OCI-LY3 (cell line): ENCODE results near the gene NHS.

Experiments used
- EZH2phosphoT487 ChIP-seq: fragments of 200-600 bp; shearing (Covaris generic); IDR thresholded peaks from 2 replicates; pipeline ENCODE4 v1.6.1; 2018; ENCODE audit warnings: antibody characterized with exemption, mixed run types, low read depth
- TF ChIP-seq, protein P1 (sequence below): fragments of 200-600, 300-600 bp; sonication (generic); IDR thresholded peaks from 2 replicates; pipeline ENCODE4 v1.5.1; 2014; ENCODE audit warnings: antibody characterized with exemption, low read length, low read depth

DNA sequence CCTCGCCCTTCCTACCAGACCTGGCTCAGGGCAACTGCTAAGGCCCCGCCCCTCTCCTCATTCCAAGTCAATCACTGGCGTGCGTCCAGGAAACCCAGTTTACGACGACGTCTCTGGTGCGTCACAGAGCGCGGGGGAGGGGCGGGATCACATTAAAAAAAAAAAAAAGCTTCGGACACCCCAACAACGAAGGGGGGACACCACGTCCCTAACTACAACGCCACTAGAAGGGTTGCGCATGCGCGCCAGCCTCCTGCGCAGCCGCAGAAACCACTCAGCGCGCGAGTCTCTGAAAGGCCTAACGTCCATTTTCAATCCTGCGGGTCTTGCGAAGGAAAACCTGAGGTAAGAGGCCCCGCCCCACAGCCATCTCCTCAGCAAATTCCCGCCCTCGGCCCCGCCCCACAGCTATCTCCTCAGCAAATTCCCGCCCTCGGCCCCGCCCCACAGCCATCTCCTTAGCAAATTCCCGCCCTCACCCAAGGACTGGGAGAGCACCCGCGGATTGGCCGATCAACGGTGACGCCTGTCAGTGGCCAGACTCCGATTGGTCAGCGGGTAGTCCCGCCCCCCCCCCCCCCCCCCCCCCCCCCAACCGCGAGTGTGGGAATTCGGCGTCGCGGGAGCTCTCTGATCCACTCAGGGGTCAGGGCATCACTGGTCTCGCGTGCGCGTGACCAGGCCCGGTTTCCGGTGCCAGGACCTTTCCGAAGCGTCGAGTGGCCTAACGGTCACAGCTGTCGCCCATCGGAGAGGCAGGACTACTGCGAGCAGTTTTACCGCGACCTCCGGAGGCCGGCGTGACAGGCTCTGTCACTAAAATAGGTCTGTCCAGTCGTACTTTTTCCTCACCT, 362.1 kb downstream of the NHS start, which contains the start of gene SCML1:
- TF ChIP-seq, protein P1, sequence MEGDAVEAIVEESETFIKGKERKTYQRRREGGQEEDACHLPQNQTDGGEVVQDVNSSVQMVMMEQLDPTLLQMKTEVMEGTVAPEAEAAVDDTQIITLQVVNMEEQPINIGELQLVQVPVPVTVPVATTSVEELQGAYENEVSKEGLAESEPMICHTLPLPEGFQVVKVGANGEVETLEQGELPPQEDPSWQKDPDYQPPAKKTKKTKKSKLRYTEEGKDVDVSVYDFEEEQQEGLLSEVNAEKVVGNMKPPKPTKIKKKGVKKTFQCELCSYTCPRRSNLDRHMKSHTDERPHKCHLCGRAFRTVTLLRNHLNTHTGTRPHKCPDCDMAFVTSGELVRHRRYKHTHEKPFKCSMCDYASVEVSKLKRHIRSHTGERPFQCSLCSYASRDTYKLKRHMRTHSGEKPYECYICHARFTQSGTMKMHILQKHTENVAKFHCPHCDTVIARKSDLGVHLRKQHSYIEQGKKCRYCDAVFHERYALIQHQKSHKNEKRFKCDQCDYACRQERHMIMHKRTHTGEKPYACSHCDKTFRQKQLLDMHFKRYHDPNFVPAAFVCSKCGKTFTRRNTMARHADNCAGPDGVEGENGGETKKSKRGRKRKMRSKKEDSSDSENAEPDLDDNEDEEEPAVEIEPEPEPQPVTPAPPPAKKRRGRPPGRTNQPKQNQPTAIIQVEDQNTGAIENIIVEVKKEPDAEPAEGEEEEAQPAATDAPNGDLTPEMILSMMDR, result no peak
- TF ChIP-seq EZH2phosphoT487, result no peak
